MM.1S (cell line): ENCODE results near the gene ANKHD1.

Experiments used
- DNase-seq: peaks from one replicate; pipeline ENCODE4 v3.0.0-alpha.2; 2015
- H2AFZ ChIP-seq: fragments of 300-600 bp; sonication (generic); 2 replicates; pipeline ENCODE4 v1.6.0; 2016; ENCODE audit warnings: antibody characterized with exemption, low read length
- H3F3A ChIP-seq: fragments of 300-600 bp; sonication (generic); 2 replicates; pipeline ENCODE4 v1.6.1; 2016; ENCODE audit warnings: mild to moderate bottlenecking, antibody characterized with exemption, low read length, moderate library complexity, mixed read lengths; ENCODE audit not compliant: insufficient read depth
- H3K27ac ChIP-seq: fragments of 300-600 bp; sonication (generic); 2 replicates; pipeline ENCODE4 v1.5.1; 2016; ENCODE audit warnings: mild to moderate bottlenecking, low read length
- H3K27me3 ChIP-seq: fragments of 300-600 bp; sonication (generic); replicated peaks from 2 replicates; pipeline ENCODE4 v1.6.0; 2016; ENCODE audit warnings: low read length; ENCODE audit not compliant: insufficient read depth
- H3K36me3 ChIP-seq: fragments of 300-600 bp; sonication (generic); replicated peaks from 2 replicates; pipeline ENCODE4 v1.6.1; 2016; ENCODE audit warnings: mild to moderate bottlenecking, low read length, mixed read lengths; ENCODE audit not compliant: insufficient read depth
- H3K4me1 ChIP-seq: fragments of 300-600 bp; sonication (generic); 2 replicates; pipeline ENCODE4 v1.6.1; 2016; ENCODE audit warnings: low read length, mixed read lengths
- H3K4me2 ChIP-seq: fragments of 300-600 bp; sonication (generic); 2 replicates; pipeline ENCODE4 v1.6.0; 2016; ENCODE audit warnings: low read depth, low read length
- H3K4me3 ChIP-seq: fragments of 300-600 bp; sonication (generic); 2 replicates; pipeline ENCODE4 v1.5.1; 2016; ENCODE audit warnings: low read length, mixed read lengths
- H3K79me2 ChIP-seq: fragments of 300-600 bp; sonication (generic); 2 replicates; pipeline ENCODE4 v1.6.1; 2016; ENCODE audit warnings: mixed run types, low read length, mixed read lengths
- H3K9ac ChIP-seq: fragments of 300-600 bp; sonication (generic); 2 replicates; pipeline ENCODE4 v1.6.1; 2016; ENCODE audit warnings: low read length, mixed read lengths
- H3K9me2 ChIP-seq: fragments of 300-600 bp; sonication (generic); replicated peaks from 2 replicates; pipeline ENCODE4 v1.6.1; 2016; ENCODE audit warnings: mild to moderate bottlenecking, low read length, mixed read lengths; ENCODE audit not compliant: insufficient read depth
- H3K9me3 ChIP-seq: fragments of 300-600 bp; sonication (generic); replicated peaks from 2 replicates; pipeline ENCODE4 v1.6.1; 2016; ENCODE audit warnings: mild to moderate bottlenecking, low read length, mixed read lengths; ENCODE audit not compliant: insufficient read depth
- H4K20me1 ChIP-seq: fragments of 300-600 bp; sonication (generic); 2 replicates; pipeline ENCODE4 v1.6.1; 2016; ENCODE audit warnings: mild to moderate bottlenecking, low read length, moderate library complexity, mixed read lengths; ENCODE audit not compliant: insufficient read depth
- EZH2 ChIP-seq: fragments of 300-600 bp; sonication (generic); optimal IDR thresholded peaks from 2 replicates; pipeline ENCODE3; 2017; ENCODE audit warnings: low read depth, mild to moderate bottlenecking, antibody characterized with exemption, low read length, mixed read lengths
- EZH2phosphoT487 ChIP-seq: fragments of 300-600 bp; sonication (generic); IDR thresholded peaks from 2 replicates; pipeline ENCODE4 v1.6.1; 2018; ENCODE audit warnings: antibody characterized with exemption, low read length
- TF ChIP-seq, protein P1 (sequence below): fragments of 300-600 bp; sonication (generic); IDR thresholded peaks from 2 replicates; pipeline ENCODE4 v1.5.1; 2016; ENCODE audit warnings: antibody characterized with exemption, low read length, mixed read lengths

Gene ANKHD1

DNA sequence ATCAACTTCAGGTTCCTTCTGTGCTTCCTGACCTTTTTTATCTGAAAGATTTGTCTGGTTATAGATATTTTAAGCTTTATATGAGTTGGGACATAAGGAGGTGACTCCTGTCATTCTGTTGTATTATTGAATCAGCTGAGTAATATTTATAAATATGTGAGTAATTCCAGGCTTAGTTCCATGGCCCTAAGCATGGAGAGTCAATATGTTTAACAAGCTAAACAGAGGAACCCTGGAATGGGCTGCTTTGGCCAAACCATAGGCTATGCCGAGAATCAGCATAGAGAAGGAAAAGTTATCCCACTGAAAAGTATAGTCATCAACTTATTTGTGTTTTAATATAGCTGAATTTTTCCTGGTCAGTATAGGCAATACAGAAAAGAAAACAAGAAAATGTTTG, 138.6 kb downstream of the ANKHD1 start:
- Histone ChIP-seq H3K4me3 (no peak overlapping the region), H3K9ac (no peak overlapping the region), H4K20me1 (no peaks in the 10 kb centered on the region), H3K9me3 (no peaks in the 10 kb centered on the region), H2AFZ (no peak overlapping the region), H3K9me2 (no peaks in the 10 kb centered on the region), H3K27me3 (no peaks in the 10 kb centered on the region), H3K4me1 (no peaks in the 10 kb centered on the region), H3K79me2 (no peaks in the 10 kb centered on the region), H3K4me2 (no peak overlapping the region), H3F3A (no peaks in the 10 kb centered on the region), H3K36me3 (peaks cover 11% of the 10 kb centered on the region), H3K27ac (no peak overlapping the region)
- no peak for DNase-seq
- no peak for TF ChIP-seq EZH2phosphoT487
- TF ChIP-seq, protein P1, sequence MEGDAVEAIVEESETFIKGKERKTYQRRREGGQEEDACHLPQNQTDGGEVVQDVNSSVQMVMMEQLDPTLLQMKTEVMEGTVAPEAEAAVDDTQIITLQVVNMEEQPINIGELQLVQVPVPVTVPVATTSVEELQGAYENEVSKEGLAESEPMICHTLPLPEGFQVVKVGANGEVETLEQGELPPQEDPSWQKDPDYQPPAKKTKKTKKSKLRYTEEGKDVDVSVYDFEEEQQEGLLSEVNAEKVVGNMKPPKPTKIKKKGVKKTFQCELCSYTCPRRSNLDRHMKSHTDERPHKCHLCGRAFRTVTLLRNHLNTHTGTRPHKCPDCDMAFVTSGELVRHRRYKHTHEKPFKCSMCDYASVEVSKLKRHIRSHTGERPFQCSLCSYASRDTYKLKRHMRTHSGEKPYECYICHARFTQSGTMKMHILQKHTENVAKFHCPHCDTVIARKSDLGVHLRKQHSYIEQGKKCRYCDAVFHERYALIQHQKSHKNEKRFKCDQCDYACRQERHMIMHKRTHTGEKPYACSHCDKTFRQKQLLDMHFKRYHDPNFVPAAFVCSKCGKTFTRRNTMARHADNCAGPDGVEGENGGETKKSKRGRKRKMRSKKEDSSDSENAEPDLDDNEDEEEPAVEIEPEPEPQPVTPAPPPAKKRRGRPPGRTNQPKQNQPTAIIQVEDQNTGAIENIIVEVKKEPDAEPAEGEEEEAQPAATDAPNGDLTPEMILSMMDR = no peak
- TF ChIP-seq EZH2 = no peak

DNA sequence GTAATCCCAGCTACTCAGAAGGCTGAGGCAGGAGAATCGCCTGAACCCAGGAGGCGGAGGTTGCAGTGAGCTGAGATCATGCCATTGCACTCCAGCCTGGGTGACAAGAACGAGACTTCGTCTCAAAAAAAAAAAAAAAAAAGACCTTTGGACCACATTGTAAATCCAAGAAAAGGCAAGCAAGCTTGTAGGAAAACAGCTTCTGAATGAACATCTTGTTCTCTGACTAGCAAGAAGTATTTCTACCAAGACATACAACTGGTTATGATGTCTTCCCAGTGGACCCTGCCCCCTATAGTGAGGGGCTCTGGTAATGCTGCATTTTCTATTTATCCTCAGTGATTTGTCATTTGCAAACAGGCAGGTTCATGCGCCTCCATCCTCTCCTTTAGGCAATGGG, 141.3 kb downstream of the ANKHD1 start:
- Histone ChIP-seq H2AFZ (no peak overlapping the region), H4K20me1 (no peaks in the 10 kb centered on the region), H3F3A (no peaks in the 10 kb centered on the region; the same call in 1 of the 2 replicates), H3K9me3 (no peaks in the 10 kb centered on the region), H3K9ac (no peak overlapping the region), H3K4me2 (no peak overlapping the region), H3K36me3 (peaks cover 11% of the 10 kb centered on the region; the same call in 1 of the 2 replicates), H3K4me1 (0 out of 2 replicates have a peak, but pooled peaks cover 3% of the 10 kb centered on the region), H3K4me3 (no peak overlapping the region), H3K79me2 (no peaks in the 10 kb centered on the region), H3K9me2 (no peaks in the 10 kb centered on the region), H3K27ac (no peak overlapping the region), H3K27me3 (no peaks in the 10 kb centered on the region)
- TF ChIP-seq EZH2phosphoT487 (no peak), EZH2 (no peak)
- TF ChIP-seq, protein P1 = no peak
- no peak for DNase-seq

DNA sequence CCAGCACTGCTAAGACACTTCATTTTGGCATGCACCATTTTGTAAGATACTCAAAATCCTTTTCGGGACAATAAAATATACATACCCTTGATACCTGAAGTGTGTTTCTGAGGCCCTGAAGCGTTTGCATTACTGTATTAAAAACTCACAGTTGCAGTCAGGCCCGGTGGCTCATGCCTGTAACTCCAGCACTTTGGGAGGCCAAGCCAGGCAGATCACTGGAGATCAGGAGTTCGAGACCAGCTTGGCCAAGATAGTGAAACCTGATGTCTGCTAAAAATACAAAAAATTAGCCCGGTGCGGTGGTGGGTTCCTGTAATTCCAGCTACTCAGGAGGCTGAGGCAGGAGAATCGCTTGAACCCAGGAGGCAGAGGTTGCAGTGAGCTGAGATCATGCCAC, 143.4 kb downstream of the ANKHD1 start:
- TF ChIP-seq EZH2 (no peak), EZH2phosphoT487 (no peak)
- Histone ChIP-seq H3K9me2 (no peaks in the 10 kb centered on the region), H3K79me2 (no peaks in the 10 kb centered on the region), H3K27me3 (no peaks in the 10 kb centered on the region), H3K36me3 (no peaks in the 10 kb centered on the region; the same call in 1 of the 2 replicates), H3F3A (no peaks in the 10 kb centered on the region; the same call in 1 of the 2 replicates), H3K9me3 (no peaks in the 10 kb centered on the region), H3K4me1 (0 out of 2 replicates have a peak, but pooled peaks cover 4% of the 10 kb centered on the region), H3K4me3 (no peak overlapping the region), H2AFZ (no peak overlapping the region), H3K4me2 (no peak overlapping the region), H3K9ac (no peak overlapping the region), H4K20me1 (no peaks in the 10 kb centered on the region), H3K27ac (no peak overlapping the region)
- no peak for DNase-seq

DNA sequence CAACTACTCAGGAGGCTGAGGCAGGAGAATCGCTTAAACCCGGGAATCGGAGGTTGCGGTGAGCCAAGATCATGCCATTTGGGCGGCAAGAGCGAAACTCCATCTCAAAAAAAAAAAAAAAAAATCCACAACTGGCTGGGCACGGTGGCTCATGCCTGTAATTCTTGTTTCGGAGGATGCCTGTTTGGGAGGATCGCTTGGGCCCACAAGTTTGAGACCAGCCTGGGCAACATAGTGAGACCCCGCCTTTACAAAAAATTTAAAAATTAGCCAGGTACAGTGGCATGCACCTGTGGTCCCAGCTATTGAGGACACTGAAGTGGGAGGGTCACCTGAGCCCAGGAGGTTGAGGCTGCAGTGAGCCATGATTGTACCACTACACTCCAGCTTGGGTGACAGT, 144.0 kb downstream of the ANKHD1 start:
- H3K9ac ChIP-seq = no peak overlapping the region
- no peaks in the 10 kb centered on the region for H3K27me3 ChIP-seq
- no peak overlapping the region for H3K4me2 ChIP-seq
- peaks cover 2% of the 10 kb centered on the region; the same call in 1 of the 2 replicates for H3K36me3 ChIP-seq
- H3F3A ChIP-seq = no peaks in the 10 kb centered on the region; the same call in 1 of the 2 replicates
- H3K4me1 ChIP-seq = 0 out of 2 replicates have a peak, but pooled peaks cover 4% of the 10 kb centered on the region
- H3K4me3 ChIP-seq = no peak overlapping the region
- no peaks in the 10 kb centered on the region for H4K20me1 ChIP-seq
- no peaks in the 10 kb centered on the region for H3K9me2 ChIP-seq
- H2AFZ ChIP-seq = no peak overlapping the region
- TF ChIP-seq EZH2 (no peak), EZH2phosphoT487 (no peak)
- TF ChIP-seq, protein P1 = no peak
- DNase-seq = no peak
- no peak overlapping the region for H3K27ac ChIP-seq
- no peaks in the 10 kb centered on the region for H3K79me2 ChIP-seq
- no peaks in the 10 kb centered on the region for H3K9me3 ChIP-seq
